ENCODE results near the gene ECI1. TPM values are rescaled to one million over a fixed set of nuclear protein-coding genes. Genes with fewer than 3 reads are reported as not detected.

Gene ECI1
- total RNA-seq, 1 experiment from 2014 or later, result 95.4 TPM

GRCh38 chr16:2195322-2196161 lies 55.8 kb downstream of the ECI1 start:
- WGBS (ENCODE audit: extremely low coverage, insufficient read length, low lambda C conversion rate), result no CpG with 5 or more reads among the region's 49 CpGs
- Histone ChIP-seq H3K4ac (ENCODE audit: low read depth, low read length) (no peak overlapping the region), H2BK5ac (ENCODE audit: insufficient read length, low read length) (no peak overlapping the region), H3K23me2 (ENCODE audit: insufficient read length, low read depth, low read length, poor library complexity, severe bottlenecking) (peaks cover 7% of the 10 kb centered on the region), H3K14ac (ENCODE audit: insufficient read depth, low read length) (no peak overlapping the region), H2BK15ac (ENCODE audit: low read depth, low read length) (no peak overlapping the region), H3T11ph (ENCODE audit: low read length) (no peak overlapping the region), H3K18ac (ENCODE audit: insufficient read length, low read depth, low read length) (no peak overlapping the region), H2BK20ac (ENCODE audit: low read depth, low read length, poor library complexity, severe bottlenecking) (no peak overlapping the region), H3K79me2 (ENCODE audit: insufficient read depth, low read length) (no peaks in the 10 kb centered on the region), H4K5ac (ENCODE audit: insufficient read length, low read depth, low read length) (no peak overlapping the region), H3K27ac (ENCODE audit: insufficient read length, low read depth, low read length) (no peak overlapping the region), H3K56ac (ENCODE audit: insufficient read length, low read depth, low read length) (no peak overlapping the region), H2BK12ac (ENCODE audit: insufficient read length, low read depth, low read length) (no peak overlapping the region), H3K4me2 (ENCODE audit: insufficient read depth, insufficient read length, low read length) (peak overlapping the region; percentile 42), H4K20me1 (ENCODE audit: control insufficient read depth, insufficient read depth, insufficient read length) (no peaks in the 10 kb centered on the region), H3K4me1 (ENCODE audit: insufficient read depth, low read length) (no peaks in the 10 kb centered on the region), H3K9me3 (ENCODE audit: control insufficient read depth, low read depth, low read length) (no peaks in the 10 kb centered on the region), H2AFZ (ENCODE audit: low read length) (no peak overlapping the region), H2BK120ac (ENCODE audit: low read depth, low read length, poor library complexity, severe bottlenecking) (no peak overlapping the region), H4K8ac (replicated peaks; ENCODE audit: insufficient read length, low read depth, low read length) (no peak overlapping the region), H3K9ac (ENCODE audit: extremely low read depth, insufficient read length, low read length) (no peak overlapping the region), H3K79me1 (ENCODE audit: insufficient read depth, low read depth, low read length, poor library complexity, severe bottlenecking) (no peaks in the 10 kb centered on the region), H3K27me3 (ENCODE audit: insufficient read depth, low read length) (peaks cover 8% of the 10 kb centered on the region; the same call in 1 of the 2 replicates), H4K91ac (ENCODE audit: insufficient read length, low read depth, low read length) (no peak overlapping the region), H3K23ac (ENCODE audit: insufficient read length, low read depth, low read length) (no peak overlapping the region), H2AK5ac (ENCODE audit: insufficient read length, low read length) (no peak overlapping the region)
- peak; percentile 56 for DNase-seq
- TF ChIP-seq, protein P1, sequence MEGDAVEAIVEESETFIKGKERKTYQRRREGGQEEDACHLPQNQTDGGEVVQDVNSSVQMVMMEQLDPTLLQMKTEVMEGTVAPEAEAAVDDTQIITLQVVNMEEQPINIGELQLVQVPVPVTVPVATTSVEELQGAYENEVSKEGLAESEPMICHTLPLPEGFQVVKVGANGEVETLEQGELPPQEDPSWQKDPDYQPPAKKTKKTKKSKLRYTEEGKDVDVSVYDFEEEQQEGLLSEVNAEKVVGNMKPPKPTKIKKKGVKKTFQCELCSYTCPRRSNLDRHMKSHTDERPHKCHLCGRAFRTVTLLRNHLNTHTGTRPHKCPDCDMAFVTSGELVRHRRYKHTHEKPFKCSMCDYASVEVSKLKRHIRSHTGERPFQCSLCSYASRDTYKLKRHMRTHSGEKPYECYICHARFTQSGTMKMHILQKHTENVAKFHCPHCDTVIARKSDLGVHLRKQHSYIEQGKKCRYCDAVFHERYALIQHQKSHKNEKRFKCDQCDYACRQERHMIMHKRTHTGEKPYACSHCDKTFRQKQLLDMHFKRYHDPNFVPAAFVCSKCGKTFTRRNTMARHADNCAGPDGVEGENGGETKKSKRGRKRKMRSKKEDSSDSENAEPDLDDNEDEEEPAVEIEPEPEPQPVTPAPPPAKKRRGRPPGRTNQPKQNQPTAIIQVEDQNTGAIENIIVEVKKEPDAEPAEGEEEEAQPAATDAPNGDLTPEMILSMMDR (conservative IDR thresholded peaks at IDR 0.05), result no peak
- H3K9me3 Mint-ChIP-seq, result no peaks in the 10 kb centered on the region
- H3K36me3 Mint-ChIP-seq (ENCODE audit: insufficient read depth in 1 of 3, low read depth in 3 of 3), result no peaks in the 10 kb centered on the region
- H3K27ac Mint-ChIP-seq, result no peak overlapping the region
- H3K4me1 Mint-ChIP-seq, result peaks cover 4% of the 10 kb centered on the region in 2 experiments; a peak in 1 of 4 replicates
- H3K27me3 Mint-ChIP-seq (ENCODE audit: low read depth), result peaks cover 38% of the 10 kb centered on the region
- H3K4me3 Mint-ChIP-seq, result peak overlapping the region; percentile 58 to 83
